IPS-20b (cell line): ENCODE results near the gene HTR3D.
"Not testable (repeated sequence)": the region's sequence is repeated elsewhere in the genome, so short reads cannot be mapped to it uniquely, and the experiment has no call there.

Source experiments
- H3K27ac ChIP-seq: one replicate; pipeline ENCODE4 v1.5.1; 2013; ENCODE audit warnings: low read length
- H3K27me3 ChIP-seq: 2 replicates; pipeline ENCODE4 v1.6.1; 2013; ENCODE audit warnings: mild to moderate bottlenecking, low read length, inconsistent platforms; ENCODE audit not compliant: insufficient read depth
- H3K36me3 ChIP-seq: 2 replicates; pipeline ENCODE4 v1.6.1; 2013; ENCODE audit warnings: low read depth, mild to moderate bottlenecking, inconsistent platforms, low read length, moderate library complexity; ENCODE audit not compliant: insufficient read depth
- H3K4me1 ChIP-seq: 2 replicates; pipeline ENCODE4 v1.6.1; 2013; ENCODE audit warnings: mild to moderate bottlenecking, control low read depth, inconsistent platforms, low read length, moderate library complexity; ENCODE audit not compliant: insufficient read depth
- H3K4me3 ChIP-seq: 2 replicates; pipeline ENCODE4 v1.5.1; 2013; ENCODE audit warnings: mild to moderate bottlenecking, low read length, inconsistent platforms
- H3K9ac ChIP-seq: 2 replicates; pipeline ENCODE4 v1.6.1; 2013; ENCODE audit warnings: low read depth, mild to moderate bottlenecking, inconsistent platforms, low read length, moderate library complexity
- H3K9me3 ChIP-seq: 2 replicates; pipeline ENCODE4 v1.6.1; 2013; ENCODE audit warnings: mild to moderate bottlenecking, low read depth, low read length, inconsistent platforms; ENCODE audit not compliant: insufficient read depth

The HTR3D gene

GRCh38 chr3:184004476-184004875, 27.1 kb upstream of the HTR3D start:
- no peaks in the 10 kb centered on the region for H3K27me3 ChIP-seq
- H3K27ac ChIP-seq, result no peak overlapping the region
- peaks cover 35% of the 10 kb centered on the region for H3K36me3 ChIP-seq
- H3K4me3 ChIP-seq, result no peak overlapping the region
- no peaks in the 10 kb centered on the region for H3K4me1 ChIP-seq
- H3K9me3 ChIP-seq, result no peaks in the 10 kb centered on the region
- no peak overlapping the region for H3K9ac ChIP-seq

DNA sequence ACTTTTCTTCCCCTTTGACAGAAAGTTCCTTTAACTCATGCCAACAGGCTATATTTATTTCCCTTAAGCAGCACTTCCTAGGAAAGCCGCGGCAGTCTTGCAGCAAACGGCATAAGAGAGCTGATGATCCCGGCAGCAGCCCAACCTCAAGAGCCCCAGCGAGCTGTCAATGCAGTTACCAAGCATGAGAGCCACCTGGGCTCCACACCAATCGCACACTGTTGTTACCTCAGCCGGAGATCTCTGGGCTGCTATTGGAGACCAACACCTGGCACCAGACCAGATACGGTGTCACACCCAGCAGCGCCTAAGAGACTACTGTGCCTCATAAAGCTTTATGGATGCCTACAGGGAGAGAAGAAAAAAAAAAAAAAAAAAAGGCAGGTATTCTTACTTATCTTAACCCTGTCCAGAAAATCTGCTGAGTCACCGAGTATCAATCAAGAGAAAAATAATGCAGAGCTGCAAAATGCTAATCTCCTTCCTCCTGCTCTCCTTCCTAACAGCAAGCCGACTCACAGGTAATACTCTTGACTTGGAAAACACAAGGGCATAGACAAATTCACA, 25.5 kb upstream of the HTR3D start:
- H3K4me3 ChIP-seq, result no peak overlapping the region
- no peaks in the 10 kb centered on the region for H3K27me3 ChIP-seq
- H3K27ac ChIP-seq, result no peak overlapping the region
- no peak overlapping the region for H3K9ac ChIP-seq
- H3K4me1 ChIP-seq, result no peaks in the 10 kb centered on the region
- peaks cover 31% of the 10 kb centered on the region for H3K36me3 ChIP-seq
- H3K9me3 ChIP-seq, result no peaks in the 10 kb centered on the region

DNA sequence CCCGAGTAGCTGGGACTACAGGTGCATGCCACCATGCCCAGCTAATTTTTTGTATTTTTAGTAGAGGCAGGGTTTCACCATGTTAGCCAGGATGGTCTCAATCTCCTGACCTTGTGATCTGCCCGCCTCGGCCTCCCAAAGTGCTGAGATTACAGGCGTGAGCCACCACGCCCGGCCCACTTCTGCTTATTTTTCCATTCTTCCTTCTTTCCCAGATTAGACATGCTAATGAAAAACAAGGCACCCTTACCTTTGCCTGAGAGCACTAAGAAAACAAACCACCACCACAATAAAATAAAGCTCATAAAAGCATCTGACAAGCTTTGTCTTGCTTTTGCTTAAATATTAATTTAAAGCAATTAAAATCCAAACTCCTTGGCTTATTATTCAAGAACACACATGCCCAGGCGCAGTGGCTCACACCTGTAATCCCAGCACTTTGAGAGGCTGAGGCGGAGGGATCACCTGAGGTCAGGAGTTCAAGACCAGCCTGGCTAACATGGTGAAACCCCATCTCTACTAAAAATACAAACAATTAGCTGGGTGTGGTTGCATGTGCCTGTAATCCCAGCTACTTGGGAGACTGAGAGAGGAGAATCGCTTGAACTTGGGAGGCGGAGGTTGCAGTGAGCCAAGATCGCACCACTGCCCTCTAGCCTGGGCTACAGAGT, 24.3 kb upstream of the HTR3D start:
- not testable (repeated sequence) for H3K9me3 ChIP-seq, H3K4me1 ChIP-seq, H3K9ac ChIP-seq, H3K27me3 ChIP-seq, H3K27ac ChIP-seq, H3K4me3 ChIP-seq
- peaks cover 43% of the 10 kb centered on the region for H3K36me3 ChIP-seq

DNA sequence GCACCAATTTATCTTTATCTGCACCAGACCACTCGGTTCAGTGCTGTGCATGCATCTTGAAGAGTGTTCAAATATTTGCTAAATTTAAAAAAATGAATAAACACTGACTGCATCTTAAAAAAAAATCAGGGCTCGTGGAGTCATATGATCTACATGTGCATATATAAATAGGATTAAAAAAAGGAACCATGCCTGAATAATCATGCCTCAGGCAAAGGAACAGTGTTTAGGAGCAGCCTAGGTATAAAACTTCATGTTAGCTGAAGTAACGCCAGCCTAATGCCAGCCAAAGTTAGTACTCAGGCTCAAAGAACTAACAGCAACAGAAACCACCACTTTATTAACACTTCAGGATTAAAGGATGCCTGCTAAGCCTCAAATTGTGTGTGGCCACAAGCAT, 23.4 kb upstream of the HTR3D start:
- Histone ChIP-seq H3K9ac (no peak overlapping the region), H3K36me3 (peaks cover 51% of the 10 kb centered on the region), H3K27me3 (no peaks in the 10 kb centered on the region), H3K27ac (no peak overlapping the region), H3K4me1 (no peaks in the 10 kb centered on the region), H3K9me3 (no peaks in the 10 kb centered on the region), H3K4me3 (no peak overlapping the region)

DNA sequence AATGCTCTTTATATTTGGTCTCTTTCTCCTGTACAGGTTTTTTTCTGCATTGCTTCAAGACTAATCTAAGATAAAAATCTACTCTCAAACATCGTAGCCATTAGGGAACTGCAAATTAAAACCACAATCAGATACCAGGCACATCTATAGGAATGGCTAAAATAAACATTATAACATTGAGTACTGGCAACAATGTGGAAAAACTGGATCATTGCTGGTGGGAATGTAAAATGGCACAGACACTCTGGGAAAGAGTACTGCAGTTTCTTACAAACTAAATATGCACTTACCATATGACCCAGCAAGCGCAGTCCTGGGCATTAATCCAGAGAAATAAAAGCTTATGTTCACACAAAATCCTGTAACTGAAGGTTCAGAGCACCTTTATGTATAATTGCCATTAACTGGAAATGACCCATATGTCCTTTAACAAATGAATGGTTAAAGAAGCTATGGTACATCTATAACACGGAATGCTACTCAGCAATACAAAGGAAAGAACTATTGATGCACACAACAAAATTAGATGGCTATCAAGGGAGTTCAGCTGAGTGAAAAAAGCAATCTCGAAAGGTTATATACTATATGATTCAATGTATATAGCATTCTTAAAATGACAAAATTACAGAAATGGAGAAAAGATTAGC, 20.2 kb upstream of the HTR3D start:
- Histone ChIP-seq H3K9me3 (no peaks in the 10 kb centered on the region), H3K27me3 (no peaks in the 10 kb centered on the region), H3K9ac (no peak overlapping the region), H3K4me1 (peaks cover 10% of the 10 kb centered on the region; the same call in 1 of the 2 replicates), H3K4me3 (no peak overlapping the region), H3K36me3 (peaks cover 52% of the 10 kb centered on the region), H3K27ac (no peak overlapping the region)

GRCh38 chr3:184011937-184012889, 19.3 kb upstream of the HTR3D start:
- no peak overlapping the region for H3K4me3 ChIP-seq
- no peaks in the 10 kb centered on the region for H3K27me3 ChIP-seq
- peaks cover 52% of the 10 kb centered on the region for H3K36me3 ChIP-seq
- no peaks in the 10 kb centered on the region for H3K9me3 ChIP-seq
- no peak overlapping the region for H3K27ac ChIP-seq
- no peak overlapping the region for H3K9ac ChIP-seq
- H3K4me1 ChIP-seq, result peaks cover 15% of the 10 kb centered on the region; the same call in 1 of the 2 replicates

DNA sequence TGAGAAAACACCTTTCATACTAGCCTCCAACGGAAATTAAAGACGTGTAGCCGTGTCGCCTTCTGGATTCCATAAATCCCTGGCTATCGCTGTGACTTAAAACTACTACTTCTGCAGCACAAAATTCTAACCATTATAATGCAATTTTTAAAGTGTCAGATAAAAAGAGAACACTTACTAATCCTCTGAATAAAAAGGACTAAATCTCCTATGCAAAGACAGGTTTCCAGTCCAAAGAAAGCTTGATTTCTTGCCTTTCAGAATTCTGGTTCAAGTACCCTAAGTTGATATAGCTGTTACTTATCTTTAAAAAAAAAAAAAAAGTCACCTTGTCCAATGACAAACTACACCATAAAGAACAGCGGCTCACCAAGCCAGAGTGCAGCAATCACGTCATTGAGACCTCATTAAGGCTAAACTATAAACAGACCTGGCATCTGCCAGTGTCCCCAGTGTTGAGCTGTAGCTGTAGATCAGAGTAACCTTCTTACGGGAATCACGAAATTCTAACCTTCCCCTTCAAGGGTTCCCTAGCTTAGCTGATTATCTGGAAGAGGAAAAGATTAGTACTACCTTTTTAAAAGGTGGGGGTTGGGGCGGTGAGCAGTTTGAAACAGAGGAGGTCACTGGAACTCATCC, 16.0 kb upstream of the HTR3D start:
- peaks cover 15% of the 10 kb centered on the region; the same call in 1 of the 2 replicates for H3K4me1 ChIP-seq
- no peaks in the 10 kb centered on the region for H3K9me3 ChIP-seq
- H3K36me3 ChIP-seq, result peaks cover 30% of the 10 kb centered on the region
- H3K27ac ChIP-seq, result no peak overlapping the region
- no peak overlapping the region; the same call in 1 of the 2 replicates for H3K4me3 ChIP-seq
- H3K27me3 ChIP-seq, result no peaks in the 10 kb centered on the region
- H3K9ac ChIP-seq, result peak overlapping the region; percentile 34; the same call in 1 of the 2 replicates

DNA sequence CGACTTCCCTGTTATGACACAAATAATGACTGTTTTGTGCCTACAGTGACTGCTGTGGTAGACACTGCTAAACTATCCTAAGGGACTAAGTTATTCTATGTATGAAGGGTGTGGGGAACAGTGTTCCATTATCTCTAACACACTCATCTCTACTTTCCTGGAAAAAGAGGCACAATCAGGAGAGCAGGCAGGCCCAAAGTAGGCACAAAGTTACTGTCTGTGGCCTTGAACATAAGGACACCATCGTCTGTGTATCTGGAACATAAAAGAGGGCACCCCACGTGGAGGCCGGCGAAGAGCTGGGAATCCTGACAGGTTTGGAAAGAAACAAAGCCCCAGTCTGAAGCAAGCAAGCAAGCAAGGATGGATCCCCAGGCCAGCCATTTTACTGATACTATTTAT, 15.4 kb upstream of the HTR3D start:
- Histone ChIP-seq H3K27ac (no peak overlapping the region), H3K27me3 (no peaks in the 10 kb centered on the region), H3K9me3 (no peaks in the 10 kb centered on the region), H3K36me3 (peaks cover 27% of the 10 kb centered on the region), H3K4me1 (peaks cover 15% of the 10 kb centered on the region; the same call in 1 of the 2 replicates), H3K9ac (no peak overlapping the region; the same call in 1 of the 2 replicates), H3K4me3 (peak overlapping the region; percentile 98; the same call in 1 of the 2 replicates)

- no peaks in the 10 kb centered on the region for H3K27me3 ChIP-seq
- H3K36me3 ChIP-seq, result peaks cover 18% of the 10 kb centered on the region
- H3K27ac ChIP-seq, result no peak overlapping the region
- peaks cover 15% of the 10 kb centered on the region; the same call in 1 of the 2 replicates for H3K4me1 ChIP-seq
- no peaks in the 10 kb centered on the region for H3K9me3 ChIP-seq
- peak overlapping the region; percentile 96 for H3K9ac ChIP-seq
- peak overlapping the region; percentile 98 for H3K4me3 ChIP-seq
These were observed 14.5 kb upstream of the HTR3D start for GRCh38 chr3:184016811-184017671.

DNA sequence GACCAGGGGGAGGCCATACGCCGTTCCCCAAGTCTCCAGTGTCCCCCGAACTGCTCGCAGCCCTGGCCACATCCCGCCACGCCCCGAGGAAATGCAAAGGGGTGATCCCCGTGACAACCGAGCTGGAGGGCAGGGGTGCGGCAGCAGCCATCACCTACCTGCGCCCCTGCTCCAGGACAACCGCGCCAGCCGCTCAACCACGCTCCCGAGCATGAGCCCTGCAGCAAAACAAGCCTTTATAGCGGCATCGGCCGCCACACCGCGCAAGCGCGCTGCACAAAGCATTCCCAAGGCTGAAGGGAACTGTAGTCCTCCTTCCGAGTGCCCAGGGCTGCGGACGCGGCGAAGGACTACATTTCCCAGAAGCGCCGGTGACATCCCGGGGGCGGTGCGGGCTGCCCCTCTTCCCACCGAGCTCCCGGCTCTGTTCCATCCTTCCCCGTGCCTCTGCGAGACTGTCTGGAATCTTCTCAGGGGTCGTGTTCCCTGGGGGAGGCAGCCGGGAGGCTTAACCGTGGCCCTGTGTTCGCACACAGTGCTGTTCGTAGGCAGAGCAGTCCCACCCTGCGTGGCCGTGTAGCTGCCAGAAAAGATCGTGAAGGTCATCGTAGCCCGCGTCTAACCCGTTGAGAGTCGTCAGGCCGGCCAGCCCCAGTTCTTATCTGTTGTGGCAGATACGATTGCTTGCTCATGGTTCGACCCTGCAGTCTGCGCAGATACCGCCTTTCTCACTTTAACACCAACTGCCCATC, 13.7 kb upstream of the HTR3D start, which contains the start of gene ABCC5:
Gene ABCC5, minus strand, starts transcription at position 213 of the 752 bp plus-strand sequence. CDS start 3,492 bp downstream, outside the sequence.
- H3K9ac ChIP-seq, result peak within 1 kb of the TSS; percentile 96
- peaks cover 15% of the 10 kb centered on the region; the same call in 1 of the 2 replicates for H3K4me1 ChIP-seq
- H3K27me3 ChIP-seq, result no peaks in the 10 kb centered on the region
- peaks cover 10% of the 10 kb centered on the region for H3K36me3 ChIP-seq
- H3K27ac ChIP-seq, result no peak within 1 kb of the TSS
- H3K9me3 ChIP-seq, result no peaks in the 10 kb centered on the region
- peak within 1 kb of the TSS; percentile 98 for H3K4me3 ChIP-seq
